ENCODE results near the gene PRKD1. TPM values are rescaled to one million over a fixed set of nuclear protein-coding genes. Genes with fewer than 3 reads are reported as not detected.

Gene PRKD1
- total and polyA plus RNA-seq, 3 donors from 2014 or later = 29.9 to 82.9 (median 67.2) TPM

DNA sequence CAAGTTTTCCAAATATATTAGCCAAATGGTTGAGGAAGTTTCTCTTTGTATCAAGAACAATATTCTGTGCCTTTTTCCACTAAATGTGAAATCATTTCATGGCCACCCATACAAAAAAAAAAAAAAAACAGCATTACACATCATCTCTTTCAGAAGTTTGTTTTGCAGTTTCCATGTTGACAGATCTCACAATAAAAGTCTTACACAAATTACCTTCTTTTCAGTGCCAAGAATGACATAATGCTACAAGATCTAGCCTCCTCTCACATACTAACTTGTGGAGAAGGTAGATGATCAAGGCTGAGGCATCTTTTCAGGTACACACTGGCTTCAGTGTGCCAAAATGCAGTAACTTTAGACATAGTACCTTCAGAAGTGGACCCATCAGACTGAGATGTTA, 35.3 kb downstream of the PRKD1 start:
- H3K27me3 ChIP-seq = no peaks in the 10 kb centered on the region
- DNase-seq = no peak
- H3K4me3 ChIP-seq = no peak overlapping the region
- H3K9me3 ChIP-seq = no peaks in the 10 kb centered on the region
- no peak for TF ChIP-seq POLR2A (IDR thresholded peaks at IDR 0.05)
- TF ChIP-seq CTCF (IDR thresholded peaks at IDR 0.05) = no peak
- peaks cover 5% of the 10 kb centered on the region for H3K4me1 ChIP-seq
- H3K36me3 ChIP-seq (ENCODE audit: low read depth, missing control alignments) = no peaks in the 10 kb centered on the region
- no peak overlapping the region for H3K27ac ChIP-seq
- intact Hi-C loops (cut with DNase I; ENCODE audit: low total_unique reads) = no loop called here

- TF ChIP-seq POLR2A (IDR thresholded peaks at IDR 0.05) = no peak
- no peaks in the 10 kb centered on the region for H3K9me3 ChIP-seq
- H3K4me1 ChIP-seq = no peaks in the 10 kb centered on the region
- 76 to 83% methylated on average over 5 of the region's 5 CpGs for WGBS, 2 donors
- H3K27ac ChIP-seq = no peak overlapping the region
- no peak for DNase-seq
- no peaks in the 10 kb centered on the region for H3K36me3 ChIP-seq (ENCODE audit: low read depth, missing control alignments)
- intact Hi-C loops (cut with DNase I; ENCODE audit: low total_unique reads) = no loop called here
- H3K4me3 ChIP-seq = no peak overlapping the region
- no peaks in the 10 kb centered on the region for H3K27me3 ChIP-seq
Observed at GRCh38 chr14:29885988-29886387, 41.7 kb downstream of the PRKD1 start.

DNA sequence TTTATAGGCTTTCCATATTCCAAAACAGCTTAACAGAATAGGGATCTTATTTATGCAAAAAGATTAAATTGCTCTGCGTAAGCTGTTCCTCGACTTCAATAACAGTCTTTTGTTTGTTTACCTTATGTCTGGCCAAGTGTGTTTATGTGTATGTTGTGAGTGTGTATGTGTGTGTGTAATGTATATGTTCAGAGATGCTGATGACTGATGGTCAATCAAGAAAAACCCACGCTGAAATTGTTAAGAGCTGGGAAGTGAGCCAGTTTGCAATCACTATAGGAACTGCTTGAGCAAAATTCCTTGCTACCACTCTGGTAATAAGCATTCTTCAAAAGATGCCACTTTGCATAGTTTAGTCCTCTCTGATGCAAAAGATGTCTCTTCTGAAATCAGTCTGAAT, 59.6 kb downstream of the PRKD1 start:
- WGBS, 2 donors = 65 to 75% methylated on average over 3 of the region's 3 CpGs
- Histone ChIP-seq H3K27ac (no peak overlapping the region), H3K36me3 (ENCODE audit: low read depth, missing control alignments) (no peaks in the 10 kb centered on the region), H3K27me3 (no peaks in the 10 kb centered on the region), H3K9me3 (no peaks in the 10 kb centered on the region), H3K4me1 (no peaks in the 10 kb centered on the region), H3K4me3 (no peak overlapping the region)
- TF ChIP-seq POLR2A (IDR thresholded peaks at IDR 0.05) (no peak), CTCF (IDR thresholded peaks at IDR 0.05) (no peak)
- no peak for DNase-seq
- intact Hi-C loops (cut with DNase I; ENCODE audit: low total_unique reads) = no loop called here

GRCh38 chr14:29865299-29865698, 62.3 kb downstream of the PRKD1 start:
- 82 to 88% methylated on average over 2 of the region's 2 CpGs for WGBS, 2 donors
- TF ChIP-seq CTCF (IDR thresholded peaks at IDR 0.05) (no peak), POLR2A (IDR thresholded peaks at IDR 0.05) (no peak)
- intact Hi-C loops (cut with DNase I; ENCODE audit: low total_unique reads) = no loop called here

DNA sequence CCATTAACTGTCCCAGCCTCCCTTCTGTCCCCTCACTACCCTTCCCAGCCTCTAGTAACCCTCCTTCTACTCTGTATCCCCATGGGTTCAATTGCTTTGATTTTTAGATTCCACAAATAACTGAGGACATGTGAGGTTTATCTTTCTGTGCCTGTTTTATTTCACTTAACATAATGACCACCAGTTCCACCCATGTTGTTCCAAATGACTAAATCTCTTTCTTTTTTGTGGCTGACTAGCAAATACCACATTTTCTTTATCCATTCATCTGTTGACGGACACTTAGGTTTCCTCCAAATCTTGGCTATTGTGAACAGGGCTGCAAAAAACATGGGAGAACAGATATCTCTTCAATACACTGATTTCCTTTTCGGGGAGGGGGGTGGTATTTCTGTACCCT, 65.7 kb downstream of the PRKD1 start:
- no peak overlapping the region for H3K4me3 ChIP-seq
- H3K27ac ChIP-seq = no peak overlapping the region
- H3K4me1 ChIP-seq = no peaks in the 10 kb centered on the region
- H3K9me3 ChIP-seq = no peaks in the 10 kb centered on the region
- intact Hi-C loops (cut with DNase I; ENCODE audit: low total_unique reads) = no loop called here
- no peak for DNase-seq
- 92 to 98% methylated on average over 2 of the region's 2 CpGs for WGBS, 2 donors
- TF ChIP-seq POLR2A (IDR thresholded peaks at IDR 0.05) (no peak), CTCF (IDR thresholded peaks at IDR 0.05) (no peak)
- H3K27me3 ChIP-seq = no peaks in the 10 kb centered on the region
- H3K36me3 ChIP-seq (ENCODE audit: low read depth, missing control alignments) = no peaks in the 10 kb centered on the region

More at GRCh38 chr14:29865299-29865698, 62.3 kb downstream of the PRKD1 start:
- no peaks in the 10 kb centered on the region for H3K9me3 ChIP-seq
- no peak for DNase-seq
- no peaks in the 10 kb centered on the region for H3K36me3 ChIP-seq (ENCODE audit: low read depth, missing control alignments)
- no peaks in the 10 kb centered on the region for H3K27me3 ChIP-seq
- H3K4me1 ChIP-seq = no peaks in the 10 kb centered on the region
- no peak overlapping the region for H3K27ac ChIP-seq
- H3K4me3 ChIP-seq = no peak overlapping the region
